ENCODE measurements around the gene RANBP10.
"Not testable (repeated sequence)": the region's sequence is repeated elsewhere in the genome, so short reads cannot be mapped to it uniquely, and the experiment has no call there.

The RANBP10 gene

DNA sequence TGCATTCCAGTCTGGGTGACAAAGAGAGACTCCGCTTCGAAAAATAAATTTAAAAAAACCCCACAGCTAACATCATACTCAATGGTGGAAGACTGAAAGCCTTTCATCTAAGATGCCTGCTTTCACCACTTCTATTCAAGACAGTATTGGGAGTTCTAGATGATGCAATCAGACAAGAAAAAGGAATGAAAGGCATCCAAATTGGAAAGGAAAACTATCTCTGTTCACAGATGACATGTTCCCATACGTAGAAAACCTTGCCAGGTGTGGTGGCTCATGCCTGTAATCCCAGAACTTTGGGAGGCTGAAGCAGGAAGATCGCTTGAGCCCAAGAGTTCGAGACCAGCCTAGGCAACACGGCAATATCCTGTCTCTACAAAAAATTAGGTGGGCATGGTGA is 31.1 kb downstream of the RANBP10 start:
- DNase-seq: no peak

GRCh38 chr16:67774457-67774853 is 31.9 kb downstream of the RANBP10 start:
- DNase-seq: no peak

- DNase-seq: no peak
Measured at GRCh38 chr16:67773569-67774456, 32.5 kb downstream of the RANBP10 start.

DNA sequence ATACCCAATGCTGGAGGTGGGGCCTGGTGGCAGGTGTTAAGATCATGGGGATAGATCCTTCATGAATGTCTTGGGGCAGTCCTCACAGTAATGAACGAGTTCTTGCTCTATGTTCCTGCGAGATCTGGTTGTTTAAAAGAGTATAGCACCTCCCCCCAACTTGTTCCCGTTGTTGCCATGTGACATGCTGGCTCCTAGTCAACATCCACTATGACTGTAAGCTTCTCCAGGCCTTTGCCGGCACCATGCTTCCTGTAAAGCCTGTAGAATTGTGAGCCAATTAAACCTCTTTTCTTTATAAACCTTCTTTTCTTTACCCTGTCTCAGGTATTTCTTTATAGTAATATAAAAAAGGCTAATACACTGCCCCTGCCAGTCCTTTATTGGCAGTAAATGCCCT is 33.3 kb downstream of the RANBP10 start:
- DNase-seq: no peak

GRCh38 chr16:67770346-67770991 is 35.9 kb downstream of the RANBP10 start:
- DNase-seq: no peak

DNA sequence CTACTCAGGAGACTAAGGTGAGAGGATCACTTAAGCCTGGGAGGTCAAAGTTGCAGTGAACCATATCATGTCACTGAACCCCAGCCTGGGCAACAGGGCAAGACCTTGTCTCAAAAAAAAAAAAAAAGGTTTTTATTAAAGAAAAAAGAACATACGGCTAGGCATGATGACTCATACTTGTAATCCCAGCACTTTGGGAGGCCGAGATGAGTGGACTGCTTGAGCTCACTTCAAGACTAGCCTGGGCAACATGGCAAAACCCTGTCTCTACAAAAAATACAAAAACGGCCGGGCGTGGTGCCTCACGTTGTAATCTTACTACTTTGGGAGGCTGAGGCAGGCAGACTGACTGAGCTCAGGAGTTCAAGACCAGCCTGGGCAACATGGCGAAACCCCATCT is 38.4 kb downstream of the RANBP10 start:
- no peak for DNase-seq

GRCh38 chr16:67766291-67766690 is 40.1 kb downstream of the RANBP10 start:
- no peak for DNase-seq

- no peak for DNase-seq
Measured at GRCh38 chr16:67764158-67764667, 42.1 kb downstream of the RANBP10 start.

- no peak for DNase-seq
Measured at GRCh38 chr16:67763066-67763465, 43.3 kb downstream of the RANBP10 start.

DNA sequence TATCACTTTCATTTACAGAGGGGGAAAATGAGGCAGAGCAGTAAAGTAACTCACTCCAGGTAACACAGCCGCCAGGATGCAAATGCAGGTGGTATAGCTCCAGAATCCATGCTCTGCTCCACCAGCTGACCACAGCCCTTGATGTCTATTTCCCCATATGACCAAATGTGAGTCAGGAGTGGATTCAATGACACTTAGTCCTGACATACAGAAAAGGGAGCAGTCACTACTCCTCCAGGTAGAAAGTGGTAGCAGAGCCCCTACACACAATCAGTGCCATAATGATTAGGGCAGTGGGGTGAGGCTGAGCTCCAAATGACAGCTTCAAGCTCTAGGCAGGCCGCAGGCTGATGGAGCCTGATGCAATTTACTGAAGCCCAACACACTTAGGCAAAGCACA is 44.0 kb downstream of the RANBP10 start:
- no peak for DNase-seq

GRCh38 chr16:67761924-67762323 is 44.4 kb downstream of the RANBP10 start:
- DNase-seq: no peak

GRCh38 chr16:67760956-67761230 is 45.5 kb downstream of the RANBP10 start:
- no peak for DNase-seq

GRCh38 chr16:67760206-67760955 is 46.0 kb downstream of the RANBP10 start:
- no peak for DNase-seq

- no peak for DNase-seq
Measured at GRCh38 chr16:67758966-67759365, 47.4 kb downstream of the RANBP10 start.

- no peak for DNase-seq
Measured at GRCh38 chr16:67758006-67758405, 48.4 kb downstream of the RANBP10 start.

DNA sequence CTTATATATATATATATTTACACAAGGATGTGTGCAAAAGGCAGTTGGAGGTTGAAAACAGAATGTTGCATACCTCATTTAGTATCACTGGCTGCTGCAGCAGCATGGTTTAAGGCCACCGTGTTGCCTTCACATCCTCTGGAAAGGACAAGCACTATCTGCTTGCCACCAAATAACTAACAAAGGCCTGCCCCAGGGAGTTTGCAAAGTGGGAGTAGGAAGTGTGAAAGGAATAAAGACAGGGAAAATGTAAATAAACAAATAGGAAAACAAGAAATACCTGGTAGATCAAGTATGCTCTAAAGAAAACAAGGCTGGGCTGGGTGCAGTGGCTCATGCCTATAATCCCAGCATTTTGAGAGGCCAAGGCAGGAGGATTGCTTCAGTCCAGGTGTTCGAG is 53.7 kb downstream of the RANBP10 start:
- DNase-seq: no peak

DNA sequence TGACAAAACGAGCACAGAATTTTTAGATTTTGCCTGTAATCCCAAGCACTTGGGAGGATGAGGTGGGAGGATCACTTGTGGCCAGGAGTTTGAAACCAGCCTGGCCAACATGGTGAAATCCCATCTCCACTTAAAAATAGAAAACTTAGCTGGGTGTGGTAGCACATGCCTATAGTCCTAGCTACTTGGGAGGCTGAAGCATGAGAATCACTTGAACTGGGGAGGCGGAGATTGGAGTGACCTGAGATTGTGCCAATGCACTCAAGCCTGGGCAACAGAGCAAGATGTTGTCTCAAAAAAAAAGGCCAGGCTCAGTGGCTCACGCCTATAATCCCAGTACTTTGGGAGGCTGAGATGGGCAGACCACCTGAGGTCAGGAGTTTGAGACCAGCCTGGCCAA is 55.0 kb downstream of the RANBP10 start:
- DNase-seq: not testable (repeated sequence)

DNA sequence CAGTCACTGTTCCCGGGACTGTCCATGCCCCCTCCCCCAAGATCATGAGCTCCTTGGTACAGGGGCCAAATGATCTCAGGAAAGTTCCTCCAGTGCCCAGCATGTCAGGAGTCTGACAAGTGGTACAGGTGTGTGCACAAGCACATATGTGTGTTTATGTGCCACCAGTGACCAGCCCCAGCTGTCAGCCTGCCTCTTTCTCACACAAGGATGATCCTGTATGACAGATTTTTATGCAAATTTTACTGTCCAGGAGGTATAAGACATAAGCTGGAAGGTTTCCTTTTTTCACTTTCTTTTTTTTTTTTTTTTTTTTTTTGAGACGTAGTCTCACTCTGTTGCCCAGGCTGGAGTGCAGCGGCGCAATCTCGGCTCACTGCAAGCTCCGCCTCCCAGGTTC is 55.9 kb downstream of the RANBP10 start:
- DNase-seq: no peak

GRCh38 chr16:67749436-67750078 is 56.8 kb downstream of the RANBP10 start:
- DNase-seq: no peak

- DNase-seq: no peak
Measured at GRCh38 chr16:67748834-67749233, 57.5 kb downstream of the RANBP10 start.

DNA sequence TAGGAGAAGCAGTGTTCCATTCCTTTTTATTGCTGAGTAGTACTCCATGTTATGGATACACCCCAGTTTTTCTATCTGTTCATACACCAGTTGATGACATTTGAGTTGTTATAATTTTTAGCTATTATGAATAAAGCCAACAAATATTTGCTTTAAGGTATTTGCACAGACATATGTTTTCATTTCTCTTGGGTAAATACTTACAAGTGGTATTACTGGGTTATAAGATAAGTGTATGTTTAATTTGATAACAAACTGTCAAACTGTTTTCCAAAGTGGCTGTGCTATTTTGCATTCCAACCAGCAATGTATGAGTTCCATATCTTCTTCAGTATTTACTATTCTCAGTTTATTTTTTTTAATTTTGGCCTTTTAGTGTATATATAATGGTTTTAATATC is 59.5 kb downstream of the RANBP10 start:
- no peak for DNase-seq

GRCh38 chr16:67741118-67741517 is 65.2 kb downstream of the RANBP10 start:
- no peak for DNase-seq

DNA sequence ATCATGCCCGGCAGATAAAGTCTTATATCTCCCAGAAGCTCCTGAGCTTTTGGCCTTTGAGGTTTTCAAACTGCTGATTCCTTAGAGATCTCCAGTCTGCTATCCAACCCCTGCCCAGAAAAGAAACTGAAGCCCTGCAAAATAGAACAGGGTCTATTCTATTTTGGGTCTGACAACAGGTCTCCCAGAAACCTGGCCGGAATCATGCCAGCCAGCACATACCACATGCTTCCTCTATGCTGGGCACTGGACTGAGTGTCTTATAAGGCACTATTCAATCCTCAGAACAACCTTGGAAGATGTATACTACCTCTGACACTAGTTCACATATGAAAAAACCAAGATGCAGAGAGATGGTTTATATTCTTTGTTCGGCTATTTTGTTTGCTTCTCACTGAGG is 66.0 kb downstream of the RANBP10 start:
- no peak for DNase-seq

Measured in activated T-cell treated with anti-CD3 and anti-CD28 coated beads for 4 hours (primary cell).